CD4-positive, alpha-beta T cell (primary cell): ENCODE data around the gene PSMB9. TPM values are rescaled to one million over a fixed set of nuclear protein-coding genes. Genes with fewer than 3 reads are reported as not detected.

Experiments used
- ATAC-seq: fragments of 200-7000 bp; cut with Tn5 transposase; one replicate; pipeline ENCODE4 v1.10.0; 2022; ENCODE audit warnings: mild to moderate bottlenecking; ENCODE audit not compliant: poor library complexity
- CTCF ChIA-PET: fragments of 350-600 bp; sonication (Branson Sonifier 250); formaldehyde crosslinking; loops from one replicate; lab custom pipeline; 2021; ENCODE audit warnings: antibody characterized with exemption, inconsistent platforms; lab: Charles Lee
- POLR2A ChIA-PET: fragments of 350-600 bp; sonication (Branson Sonifier 250); formaldehyde crosslinking; loops from one replicate; lab custom pipeline; 2021; ENCODE audit warnings: antibody characterized with exemption, inconsistent platforms; lab: Charles Lee
- DNase-seq, 14 experiments: peaks; one replicate each; pipeline ENCODE4 v3.0.0-alpha.2; 2013 to 2020; ENCODE audit warnings: mixed read lengths in 2 of 14
- H3K27ac ChIP-seq, 2 donors: one replicate each; pipeline versions ENCODE4 v1.5.1 to v1.7.0; 2013; ENCODE audit warnings: low read length in 2 of 2, low read depth in 1 of 2, mild to moderate bottlenecking in 1 of 2
- H3K27me3 ChIP-seq, 2 experiments: 1 replicate in 1 of 2; 2 replicates in 1 of 2; pipeline versions ENCODE4 v1.6.1 to v1.7.0; 2013; ENCODE audit warnings: low read length in 2 of 2, control low read depth in 1 of 2, mild to moderate bottlenecking in 1 of 2, moderate library complexity in 1 of 2; ENCODE audit not compliant: insufficient read depth in 2 of 2, control insufficient read depth in 1 of 2
- H3K36me3 ChIP-seq: one replicate; pipeline ENCODE4 v1.6.1; 2013; ENCODE audit warnings: low read length, control low read depth; ENCODE audit not compliant: insufficient read depth
- H3K4me1 ChIP-seq: one replicate; pipeline ENCODE4 v1.6.1; 2013; ENCODE audit warnings: low read length, control low read depth; ENCODE audit not compliant: insufficient read depth
- H3K4me3 ChIP-seq: one replicate; pipeline ENCODE4 v1.5.1; 2013; ENCODE audit warnings: mild to moderate bottlenecking, low read length, moderate library complexity
- H3K9me3 ChIP-seq, 2 experiments: 1 replicate in 1 of 2; 2 replicates in 1 of 2; pipeline versions ENCODE4 v1.6.1 to v1.7.0; 2013; ENCODE audit warnings: low read length in 2 of 2, mild to moderate bottlenecking in 2 of 2, control low read depth in 1 of 2, moderate library complexity in 1 of 2; ENCODE audit not compliant: control insufficient read depth in 1 of 2, insufficient read depth in 1 of 2
- H3K27ac Mint-ChIP-seq: one replicate; pipeline ENCODE4 v1.8.0; 2020; ENCODE audit warnings: mixed read lengths
- H3K27me3 Mint-ChIP-seq: one replicate; pipeline ENCODE4 v1.8.0; 2021; ENCODE audit warnings: mixed read lengths
- H3K36me3 Mint-ChIP-seq: one replicate; pipeline ENCODE4 v1.8.0; 2021; ENCODE audit warnings: low read depth, mixed read lengths
- H3K4me1 Mint-ChIP-seq: one replicate; pipeline ENCODE4 v1.8.0; 2021; ENCODE audit warnings: low read depth, mixed read lengths
- H3K4me3 Mint-ChIP-seq: one replicate; pipeline ENCODE4 v1.8.0; 2020; ENCODE audit warnings: mild to moderate bottlenecking, mixed read lengths
- H3K9me3 Mint-ChIP-seq: one replicate; pipeline ENCODE4 v1.8.0; 2020; ENCODE audit warnings: mixed read lengths
- CTCF ChIP-seq: fragments of 200-600 bp; IDR thresholded peaks from one replicate; pipeline ENCODE4 v1.8.0; 2022; ENCODE audit warnings: antibody characterized with exemption, mild to moderate bottlenecking
- intact Hi-C, 2 experiments: fragments of 100-400 bp; cut with DNase I in 1 of 2; cut with micrococcal nuclease in 1 of 2; formaldehyde crosslinking; loops; one replicate each; pipeline versions ENCODE4 v1.15.1 to v1.9.0; 2023 to 2025; cut with DNase I, micrococcal nuclease
- total RNA-seq, 174 experiments: library from RNA in 2 of 174; stranded (reverse) in 2 of 174; gene quantifications; one replicate each; pipeline ENCODE4 v1.2.3 and lab custom pipeline; 2021 to 2026

Gene PSMB9
- total RNA-seq, 2 experiments from 2014 or later: 37.2 to 38.4 TPM

GRCh38 chr6:32815996-32816395 is 38.0 kb upstream of the PSMB9 start:
- H3K27me3 Mint-ChIP-seq: no peaks in the 10 kb centered on the region
- TF ChIP-seq CTCF: no peak
- POLR2A ChIA-PET: no interaction called here
- H3K27me3 ChIP-seq: no peaks in the 10 kb centered on the region
- H3K36me3 ChIP-seq: no peaks in the 10 kb centered on the region
- H3K4me3 Mint-ChIP-seq: no peak overlapping the region
- ATAC-seq (no peak), DNase-seq (no peak)
- H3K9me3 Mint-ChIP-seq: no peaks in the 10 kb centered on the region
- intact Hi-C loops: no loop called here
- H3K36me3 Mint-ChIP-seq: no peaks in the 10 kb centered on the region
- H3K27ac ChIP-seq: no peak overlapping the region
- H3K4me3 ChIP-seq: no peak overlapping the region
- no peak overlapping the region for H3K27ac Mint-ChIP-seq
- no peaks in the 10 kb centered on the region for H3K4me1 ChIP-seq
- no peaks in the 10 kb centered on the region for H3K9me3 ChIP-seq
- H3K4me1 Mint-ChIP-seq: no peaks in the 10 kb centered on the region
- CTCF ChIA-PET: no interaction called here

- ChIA-PET CTCF (no interaction called here), POLR2A (no interaction called here)
- peak in 3 of 14 experiments; percentile 35 to 62 (median 59) for DNase-seq
- H3K9me3 Mint-ChIP-seq: no peaks in the 10 kb centered on the region
- H3K4me1 ChIP-seq: no peaks in the 10 kb centered on the region
- H3K27ac Mint-ChIP-seq: no peak within 1 kb of the TSS
- H3K27me3 ChIP-seq: no peaks in the 10 kb centered on the region
- H3K9me3 ChIP-seq: no peaks in the 10 kb centered on the region
- intact Hi-C loops: no loop called here
- H3K27ac ChIP-seq: no peak within 1 kb of the TSS
- H3K4me3 Mint-ChIP-seq: no peak within 1 kb of the TSS
- no peaks in the 10 kb centered on the region for H3K4me1 Mint-ChIP-seq
- H3K27me3 Mint-ChIP-seq: no peaks in the 10 kb centered on the region
- ATAC-seq: peak; percentile 80
- H3K4me3 ChIP-seq: no peak within 1 kb of the TSS
- no peaks in the 10 kb centered on the region for H3K36me3 Mint-ChIP-seq
- H3K36me3 ChIP-seq: no peaks in the 10 kb centered on the region
- no peak for TF ChIP-seq CTCF
Observed at GRCh38 chr6:32816746-32817204, 37.2 kb upstream of the PSMB9 start, which contains the start of gene HLA-DOB. Gene HLA-DOB, minus strand, starts transcription at chr6:32817002. Its CDS starts 51 bp downstream, at chr6:32816951.

GRCh38 chr6:32818867-32819266 is 35.1 kb upstream of the PSMB9 start:
- CTCF ChIA-PET: no interaction called here
- H3K27me3 Mint-ChIP-seq: no peaks in the 10 kb centered on the region
- no peaks in the 10 kb centered on the region for H3K4me1 ChIP-seq
- no peak for DNase-seq
- POLR2A ChIA-PET: no interaction called here
- H3K4me3 Mint-ChIP-seq: no peak overlapping the region
- no peaks in the 10 kb centered on the region for H3K9me3 Mint-ChIP-seq
- intact Hi-C loops: no loop called here
- no peaks in the 10 kb centered on the region for H3K4me1 Mint-ChIP-seq
- H3K36me3 ChIP-seq: no peaks in the 10 kb centered on the region
- no peaks in the 10 kb centered on the region for H3K27me3 ChIP-seq
- no peak for TF ChIP-seq CTCF
- H3K4me3 ChIP-seq: no peak overlapping the region
- H3K27ac Mint-ChIP-seq: no peak overlapping the region
- H3K9me3 ChIP-seq: no peaks in the 10 kb centered on the region
- ATAC-seq: no peak
- H3K27ac ChIP-seq: no peak overlapping the region
- no peaks in the 10 kb centered on the region for H3K36me3 Mint-ChIP-seq
